NCI-H526 treated with DMSO at 0.1 percent for 48 hours (cell line): ENCODE data around the gene MICAL3.

Experiments used
- DNase-seq: peaks from one replicate; lab custom pipeline; 2025; lab: John Stamatoyannopoulos, UW

Gene MICAL3

DNA sequence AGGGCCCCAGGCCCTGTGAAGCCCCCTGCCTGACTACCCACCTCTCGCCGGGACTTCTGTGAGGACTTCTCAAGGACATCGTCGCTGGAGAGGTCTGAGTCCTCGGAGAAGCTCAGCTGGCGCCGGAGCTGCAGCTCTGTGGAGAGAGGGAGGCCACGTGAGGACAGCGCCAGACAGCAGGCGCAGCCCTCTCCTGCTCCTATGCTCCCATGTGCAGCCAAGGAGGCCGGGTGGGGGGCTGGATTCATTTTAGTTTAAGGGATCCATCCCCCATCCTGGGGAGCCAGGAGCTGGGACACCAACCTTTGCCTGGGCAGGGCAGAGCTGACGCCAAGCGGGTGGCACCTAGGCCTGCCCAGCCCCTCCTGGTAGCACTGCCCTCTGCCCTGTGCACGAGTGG, 207.7 kb downstream of the MICAL3 start:
- DNase-seq, result no peak

DNA sequence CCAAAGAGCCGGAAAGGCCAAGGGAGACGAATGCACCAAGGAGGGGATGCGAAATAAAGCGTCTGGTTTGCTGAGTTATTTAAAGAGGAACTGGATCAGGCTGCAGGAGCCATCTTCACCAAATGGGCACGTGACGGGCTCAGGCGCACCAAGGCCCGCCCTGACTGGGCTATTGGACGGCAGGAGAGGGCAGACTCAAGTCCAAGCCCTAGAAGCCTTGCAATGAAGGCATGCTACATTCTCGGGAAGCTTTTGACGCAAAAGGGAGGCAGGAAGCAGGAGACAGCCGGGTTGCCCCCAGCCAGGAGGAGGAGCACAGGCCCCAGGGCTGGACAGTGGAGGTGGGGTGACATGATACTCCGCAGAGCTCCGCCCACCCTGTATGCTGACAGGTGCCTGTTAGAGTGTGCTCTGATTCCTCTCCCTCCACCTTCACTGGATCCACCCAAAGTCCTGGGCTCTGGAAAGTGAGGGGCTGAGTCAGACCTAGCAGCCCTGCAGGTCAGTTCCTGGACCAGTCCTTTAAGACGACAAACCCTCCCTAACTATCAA, 208.6 kb downstream of the MICAL3 start:
- no peak for DNase-seq

DNA sequence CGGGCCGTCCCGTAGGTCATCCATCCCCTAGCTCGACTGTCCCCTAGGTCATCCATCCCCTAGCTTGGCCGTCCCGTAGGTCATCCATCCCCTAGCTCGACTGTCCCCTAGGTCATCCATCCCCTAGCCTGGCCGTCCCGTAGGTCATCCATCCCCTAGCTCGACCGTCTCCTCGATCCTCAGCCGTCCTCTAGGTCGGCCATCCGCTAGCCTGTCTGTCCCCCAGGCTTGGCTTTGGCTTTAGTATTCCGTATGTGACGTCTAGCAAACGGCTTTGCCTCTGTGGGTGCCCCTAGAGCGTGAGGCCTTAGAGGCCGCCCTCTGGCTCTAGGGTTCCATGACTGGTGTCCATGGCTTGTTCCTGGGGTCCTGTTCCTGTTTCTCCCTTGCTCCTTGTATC, 209.5 kb downstream of the MICAL3 start:
- no peak for DNase-seq

DNA sequence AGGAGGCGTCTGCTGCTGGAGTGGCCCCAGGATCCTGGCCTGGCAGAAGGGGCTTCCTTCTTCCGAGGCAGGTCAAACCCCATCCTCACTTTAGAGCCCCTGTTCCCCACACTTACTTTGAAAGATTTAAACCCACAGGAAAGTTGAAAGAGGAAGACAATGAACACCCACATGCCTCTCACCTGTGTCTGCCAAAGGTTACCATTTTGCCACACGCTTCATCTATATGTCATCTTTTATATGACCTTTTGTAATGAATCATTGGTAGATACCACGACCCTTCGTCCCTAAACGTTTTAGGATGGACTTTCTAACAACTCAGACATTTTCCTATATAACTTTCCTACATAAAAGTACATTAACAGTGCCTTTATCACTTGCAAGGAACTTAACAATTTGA, 210.3 kb downstream of the MICAL3 start:
- DNase-seq, result no peak

DNA sequence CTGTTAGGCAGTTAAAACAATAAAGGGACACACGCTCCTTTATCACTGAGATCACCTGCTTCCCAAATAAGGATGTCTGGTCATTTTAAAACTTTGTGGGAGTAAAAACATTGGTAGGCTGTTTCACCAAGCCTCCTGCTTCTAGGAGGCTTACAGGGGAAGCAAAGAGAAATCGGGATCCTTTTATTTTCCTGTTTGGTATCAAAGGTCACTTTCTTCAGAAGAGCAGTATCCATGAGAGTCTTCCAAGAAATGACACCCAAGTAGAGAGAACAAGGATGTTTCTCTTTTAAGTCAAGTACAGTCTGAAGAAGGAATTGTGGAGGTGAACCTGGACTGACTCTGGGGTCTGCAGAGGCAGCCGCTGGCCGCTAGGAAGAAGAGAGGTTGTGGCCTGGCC, 213.2 kb downstream of the MICAL3 start:
- no peak for DNase-seq

- DNase-seq, result no peak
These were observed 213.7 kb downstream of the MICAL3 start for GRCh38 chr22:17810570-17811116.

GRCh38 chr22:17808693-17809403, 215.5 kb downstream of the MICAL3 start:
- no peak for DNase-seq

- no peak for DNase-seq
These were observed 216.6 kb downstream of the MICAL3 start for GRCh38 chr22:17807578-17808410.

DNA sequence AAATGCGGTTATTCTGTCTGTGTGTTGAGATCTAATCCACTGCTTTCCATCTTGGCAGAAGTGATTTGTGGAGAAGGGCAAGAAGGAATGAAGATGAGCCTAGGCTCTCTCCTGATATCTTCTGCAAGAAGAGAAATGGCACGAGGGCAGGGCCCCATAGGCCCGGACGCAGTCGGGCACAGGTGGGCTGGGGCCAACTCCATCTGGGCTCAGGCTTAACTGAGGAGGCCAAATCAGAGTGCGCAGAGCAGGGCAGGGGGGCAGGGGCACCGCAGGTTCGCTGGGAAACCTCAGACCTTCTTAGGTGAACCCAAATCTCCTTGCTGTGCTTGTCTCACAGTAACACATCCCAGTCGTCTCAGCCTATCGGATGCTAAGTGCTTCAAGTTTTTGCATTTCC, 217.3 kb downstream of the MICAL3 start:
- DNase-seq, result no peak

DNA sequence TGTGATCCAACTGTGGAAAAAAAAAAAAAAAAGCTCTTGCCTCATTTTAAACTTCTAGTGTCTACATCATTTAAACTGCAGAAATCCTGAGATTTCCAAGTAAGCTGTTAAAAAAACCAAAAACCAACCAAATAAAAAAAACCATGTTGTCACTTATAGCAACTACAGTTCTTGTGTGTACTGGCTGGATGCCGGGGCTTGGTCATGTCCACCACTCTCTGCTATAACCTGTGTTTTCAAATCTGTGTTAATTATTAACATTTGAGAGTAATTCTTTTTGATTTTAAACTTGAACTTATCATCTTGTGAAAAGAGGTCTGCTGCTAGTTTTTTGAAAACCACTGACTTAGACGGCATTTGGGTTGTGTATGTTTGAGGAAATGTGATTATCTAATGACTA, 217.9 kb downstream of the MICAL3 start:
- DNase-seq, result no peak

- DNase-seq, result no peak
These were observed 219.9 kb downstream of the MICAL3 start for GRCh38 chr22:17804331-17805080.

DNA sequence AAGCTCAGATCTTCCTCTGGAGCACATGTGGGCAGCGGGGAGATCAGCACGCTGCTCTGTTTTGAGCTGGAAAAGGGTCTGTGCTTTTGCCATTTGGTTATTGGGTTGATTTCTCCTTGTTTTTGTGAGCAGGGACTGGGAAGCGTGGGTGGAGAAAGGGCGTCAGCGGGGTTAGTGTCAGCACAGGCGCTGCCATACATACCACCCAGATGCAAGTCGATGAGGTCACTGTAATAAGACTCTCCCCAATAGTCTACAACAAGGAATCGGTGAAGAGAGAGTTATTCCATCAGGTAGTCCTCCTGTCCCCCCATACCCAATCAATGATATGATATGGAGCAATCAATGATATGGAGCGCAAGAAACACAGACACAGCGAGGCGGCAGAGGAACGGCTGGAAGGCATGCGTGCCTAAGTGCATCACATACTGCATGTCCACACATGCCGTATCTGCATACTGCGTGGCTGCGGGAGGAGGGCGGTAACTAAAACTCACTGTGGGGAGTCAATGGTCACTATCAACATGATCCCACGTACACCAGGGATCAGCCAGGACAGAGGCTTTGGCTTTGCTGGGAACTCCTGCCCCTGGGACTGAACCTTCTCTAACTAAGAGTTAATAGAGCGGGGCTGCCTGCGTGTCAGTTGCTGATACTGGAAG, 220.6 kb downstream of the MICAL3 start:
- no peak for DNase-seq

- no peak for DNase-seq
These were observed 221.5 kb downstream of the MICAL3 start for GRCh38 chr22:17802822-17803221.

GRCh38 chr22:17802411-17802810, 221.9 kb downstream of the MICAL3 start:
- DNase-seq, result no peak

DNA sequence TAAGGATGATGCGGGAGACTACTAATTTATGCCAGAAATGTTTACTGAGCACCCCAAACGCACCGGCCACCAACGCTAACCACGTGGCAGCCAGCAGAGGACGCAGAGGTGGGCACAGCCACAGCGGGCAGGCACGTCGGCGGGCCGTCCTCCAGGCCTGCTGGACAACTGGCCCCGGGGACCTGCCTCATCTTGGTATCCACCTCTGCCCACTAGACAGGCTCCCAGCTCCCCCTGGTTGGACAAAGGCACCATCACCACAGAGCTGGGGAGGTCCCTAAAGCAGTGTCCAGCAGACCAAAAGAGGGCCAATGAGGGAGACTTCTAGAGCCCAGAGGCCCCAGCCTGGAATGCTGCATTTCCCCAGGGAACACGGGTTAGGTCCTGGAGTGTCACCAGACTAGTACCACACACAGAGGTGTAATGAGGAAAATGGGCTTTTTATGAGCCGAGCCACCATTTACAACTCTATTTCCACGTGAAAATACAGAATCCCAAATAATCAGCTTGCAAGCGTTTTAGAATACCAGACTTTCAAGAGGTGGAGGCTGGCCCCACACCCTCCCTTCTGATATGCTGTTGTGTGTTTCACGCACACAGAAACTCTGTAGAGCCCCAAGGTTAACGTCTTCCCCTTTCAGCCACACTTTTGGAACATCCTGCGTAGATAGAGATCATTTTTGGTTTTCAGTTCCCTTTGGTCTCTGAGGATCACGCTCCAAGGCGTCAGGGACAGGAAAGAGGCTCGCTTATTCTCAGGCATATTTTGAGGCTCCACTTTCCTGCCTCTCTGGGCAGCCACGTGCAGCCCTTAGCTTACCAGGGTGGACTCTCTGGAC, 226.4 kb downstream of the MICAL3 start:
- DNase-seq, result no peak

GRCh38 chr22:17796695-17797094, 227.7 kb downstream of the MICAL3 start:
- DNase-seq, result no peak

DNA sequence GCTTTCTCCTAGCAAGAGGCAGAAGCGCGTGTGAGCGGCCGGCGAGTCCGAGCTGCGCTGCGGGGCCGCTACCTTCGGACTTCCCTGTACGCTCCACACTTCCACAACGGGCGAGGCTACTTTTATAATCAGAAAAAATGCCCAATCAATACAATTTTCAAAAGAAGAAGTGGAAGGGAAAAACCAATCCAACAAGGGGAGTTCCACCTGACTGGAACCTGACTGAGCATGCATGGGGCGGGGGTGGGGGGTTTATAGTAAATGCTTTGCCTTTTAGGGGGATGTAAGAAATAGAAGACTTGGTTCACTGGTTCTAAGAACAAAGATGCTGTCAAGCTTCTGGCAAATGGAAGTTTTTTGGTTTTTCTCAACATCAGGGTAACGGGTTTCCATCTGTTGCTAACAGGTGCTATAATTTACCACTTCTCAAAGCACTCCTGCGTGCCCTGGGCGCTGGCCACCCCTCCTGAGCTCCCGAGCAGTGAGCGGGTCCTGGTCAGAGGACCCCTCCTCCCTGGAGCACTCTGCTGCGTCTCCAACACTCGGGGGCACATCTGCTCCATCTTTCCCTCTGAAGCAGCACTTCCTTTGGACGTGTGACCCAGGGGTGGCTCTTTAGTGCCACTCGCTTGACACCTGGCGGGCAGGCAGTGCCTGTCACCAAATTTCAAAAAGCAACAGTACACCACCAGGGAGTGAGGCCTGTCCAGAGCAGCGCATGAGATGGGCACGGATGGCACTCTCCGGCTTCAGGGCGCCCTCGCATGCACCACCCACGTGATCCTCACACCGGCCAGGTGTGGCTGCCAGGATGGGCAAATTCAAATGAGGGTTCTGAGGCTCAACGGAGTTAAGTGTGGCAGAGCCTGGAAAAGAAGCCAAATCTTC, 228.5 kb downstream of the MICAL3 start:
- no peak for DNase-seq

GRCh38 chr22:17794726-17795542, 229.4 kb downstream of the MICAL3 start:
- DNase-seq, result no peak
